IMR-90 (cell line): ENCODE results near the gene ABT1. TPM values are rescaled to one million over a fixed set of nuclear protein-coding genes. Genes with fewer than 3 reads are reported as not detected.

Experiments
- ATAC-seq: fragments of 200-7000 bp; cut with Tn5 transposase; 2 replicates; pipeline ENCODE4 v1.9.1; 2020; ENCODE audit warnings: low read depth, mild to moderate bottlenecking, moderate library complexity
- BruUV-seq: library from RNA; stranded (reverse); fragments of 400-500 nt; replicated peaks from 2 replicates; lab custom pipeline; 2021; lab: Mats Ljungman, UMichigan
- CTCF ChIA-PET: fragments of 300-600 bp; formaldehyde crosslinking; extraction: SDS; loops from one replicate; lab custom pipeline; 2021; ENCODE audit warnings: antibody characterized with exemption; lab: Yijun Ruan, JAX
- POLR2A ChIA-PET: fragments of 300-600 bp; sonication (Branson Sonifier 250); formaldehyde crosslinking; loops from one replicate; lab custom pipeline; 2022; ENCODE audit warnings: antibody characterized with exemption; ENCODE audit not compliant: unreplicated experiment; lab: Charles Lee
- DNase-seq: peaks from one replicate; pipeline ENCODE4 v3.0.0; 2013
- H2AFZ ChIP-seq: replicated peaks from 2 replicates; pipeline ENCODE3; 2013; ENCODE audit warnings: low read length, mild to moderate bottlenecking; ENCODE audit not compliant: poor library complexity
- H2AK5ac ChIP-seq: 2 replicates; pipeline ENCODE4 v1.6.1; 2013; ENCODE audit warnings: low read depth, low read length, inconsistent platforms
- H2AK9ac ChIP-seq: replicated peaks from 2 replicates; pipeline ENCODE3; 2013; ENCODE audit warnings: mild to moderate bottlenecking, low read depth, low read length, moderate library complexity; ENCODE audit not compliant: poor library complexity
- H2BK120ac ChIP-seq: 2 replicates; pipeline ENCODE4 v1.6.1; 2013; ENCODE audit warnings: low read depth, low read length, inconsistent platforms
- H2BK15ac ChIP-seq: 3 replicates; pipeline ENCODE4 v1.6.1; 2013; ENCODE audit warnings: low read depth, low read length, inconsistent platforms
- H2BK20ac ChIP-seq: 2 replicates; pipeline ENCODE4 v1.6.1; 2013; ENCODE audit warnings: low read depth, mild to moderate bottlenecking, inconsistent platforms, low read length, moderate library complexity
- H2BK5ac ChIP-seq: 2 replicates; pipeline ENCODE4 v1.6.1; 2013; ENCODE audit warnings: mild to moderate bottlenecking, low read depth, low read length, inconsistent platforms; ENCODE audit not compliant: poor library complexity, severe bottlenecking
- H3K14ac ChIP-seq: replicated peaks from 2 replicates; pipeline ENCODE4 v1.6.1; 2013; ENCODE audit warnings: low read depth, low read length, inconsistent platforms
- H3K18ac ChIP-seq: 2 replicates; pipeline ENCODE4 v1.6.1; 2013; ENCODE audit warnings: low read depth, low read length, control low read depth
- H3K23ac ChIP-seq: 2 replicates; pipeline ENCODE4 v1.6.1; 2013; ENCODE audit warnings: low read depth, low read length, inconsistent platforms
- H3K27ac ChIP-seq: 2 replicates; pipeline ENCODE4 v1.5.1; 2013; ENCODE audit warnings: mild to moderate bottlenecking, control low read depth, low read length; ENCODE audit not compliant: insufficient read depth
- H3K27me3 ChIP-seq: 2 replicates; pipeline ENCODE4 v1.6.1; 2013; ENCODE audit warnings: low read length; ENCODE audit not compliant: control insufficient read depth, insufficient read depth
- H3K36me3 ChIP-seq: 2 replicates; pipeline ENCODE4 v1.6.1; 2013; ENCODE audit warnings: low read length, mixed read lengths; ENCODE audit not compliant: control insufficient read depth, insufficient read depth
- H3K4ac ChIP-seq: 2 replicates; pipeline ENCODE4 v1.6.1; 2013; ENCODE audit warnings: low read depth, low read length, inconsistent platforms
- H3K4me1 ChIP-seq: 2 replicates; pipeline ENCODE4 v1.6.1; 2013; ENCODE audit warnings: low read length, mixed read lengths; ENCODE audit not compliant: control insufficient read depth, insufficient read depth
- H3K4me2 ChIP-seq: 2 replicates; pipeline ENCODE4 v1.6.1; 2013; ENCODE audit warnings: low read depth, mild to moderate bottlenecking, control low read depth, low read length, moderate library complexity
- H3K4me3 ChIP-seq: 2 replicates; pipeline ENCODE4 v1.5.1; 2013; ENCODE audit warnings: low read depth, mild to moderate bottlenecking, control low read depth, low read length, moderate library complexity; ENCODE audit not compliant: insufficient read depth
- H3K56ac ChIP-seq: 2 replicates; pipeline ENCODE4 v1.6.1; 2013; ENCODE audit warnings: low read length, inconsistent platforms; ENCODE audit not compliant: insufficient read depth; ENCODE audit errors: extremely low read depth
- H3K79me1 ChIP-seq, 2 experiments: 2 replicates each; pipeline ENCODE4 v1.6.1; 2013; ENCODE audit warnings: low read length in 2 of 2, inconsistent platforms in 1 of 2, low read depth in 1 of 2
- H3K9ac ChIP-seq: 2 replicates; pipeline ENCODE4 v1.6.1; 2013; ENCODE audit warnings: low read depth, low read length, control low read depth
- H3K9me1 ChIP-seq: 2 replicates; pipeline ENCODE4 v1.6.1; 2013; ENCODE audit warnings: low read length, inconsistent platforms; ENCODE audit not compliant: insufficient read depth
- H3K9me3 ChIP-seq: 2 replicates; pipeline ENCODE4 v1.6.1; 2013; ENCODE audit warnings: low read length; ENCODE audit not compliant: control insufficient read depth, insufficient read depth
- H4K20me1 ChIP-seq: 2 replicates; pipeline ENCODE4 v1.6.1; 2013; ENCODE audit warnings: low read length, inconsistent platforms; ENCODE audit not compliant: insufficient read depth
- H4K5ac ChIP-seq: 2 replicates; pipeline ENCODE4 v1.6.1; 2013; ENCODE audit warnings: mild to moderate bottlenecking, low read depth, low read length, control low read depth
- H4K8ac ChIP-seq, 2 experiments: 2 replicates each; pipeline ENCODE4 v1.6.1; 2013; ENCODE audit warnings: low read depth in 2 of 2, low read length in 2 of 2, control low read depth in 1 of 2, inconsistent platforms in 1 of 2
- H4K91ac ChIP-seq: 2 replicates; pipeline ENCODE4 v1.6.1; 2013; ENCODE audit warnings: low read depth, low read length, inconsistent platforms; ENCODE audit not compliant: insufficient read depth
- BHLHE40 ChIP-seq: fragments of 150-350 bp; IDR thresholded peaks from 2 replicates; pipeline ENCODE4 v1.6.1; 2016; ENCODE audit warnings: mild to moderate bottlenecking, low read depth, low read length
- CEBPB ChIP-seq: IDR thresholded peaks from 2 replicates; pipeline ENCODE4 v1.6.1; 2012; ENCODE audit warnings: low read depth, low read length, improper control_type of control experiment
- ELK1 ChIP-seq: fragments of 150-350 bp; IDR thresholded peaks from 2 replicates; pipeline ENCODE4 v1.6.1; 2016; ENCODE audit warnings: low read depth, mild to moderate bottlenecking, low read length, moderate library complexity, borderline replicate concordance
- FOS ChIP-seq: fragments of 150-350 bp; IDR thresholded peaks from 2 replicates; pipeline ENCODE4 v1.6.1; 2016; ENCODE audit warnings: low read depth, low read length
- MAFK ChIP-seq: IDR thresholded peaks from 2 replicates; pipeline ENCODE4 v1.6.1; 2012; ENCODE audit warnings: low read depth, low read length, improper control_type of control experiment
- MAZ ChIP-seq: IDR thresholded peaks from 2 replicates; pipeline ENCODE4 v1.6.1; 2012; ENCODE audit warnings: low read depth, mild to moderate bottlenecking, low read length, improper control_type of control experiment, moderate library complexity, borderline replicate concordance
- MXI1 ChIP-seq: IDR thresholded peaks from 2 replicates; pipeline ENCODE4 v1.6.1; 2012; ENCODE audit warnings: low read depth, mild to moderate bottlenecking, low read length, moderate library complexity, borderline replicate concordance
- POLR2A ChIP-seq: IDR thresholded peaks from 2 replicates; pipeline ENCODE4 v1.6.1; 2012; ENCODE audit warnings: mild to moderate bottlenecking, low read depth, low read length
- RAD21 ChIP-seq: IDR thresholded peaks from 2 replicates; pipeline ENCODE4 v1.6.1; 2012; ENCODE audit warnings: low read length, improper control_type of control experiment
- RCOR1 ChIP-seq: IDR thresholded peaks from 2 replicates; pipeline ENCODE4 v1.6.1; 2012; ENCODE audit warnings: mild to moderate bottlenecking, low read length, improper control_type of control experiment; ENCODE audit not compliant: insufficient replicate concordance
- RFX5 ChIP-seq: IDR thresholded peaks from 2 replicates; pipeline ENCODE4 v1.8.0; 2012; ENCODE audit warnings: low read depth, mild to moderate bottlenecking, low read length, moderate library complexity
- USF2 ChIP-seq: fragments of 150-350 bp; IDR thresholded peaks from 2 replicates; pipeline ENCODE4 v1.6.1; 2017; ENCODE audit warnings: mild to moderate bottlenecking, antibody characterized with exemption, low read length, low read depth
- WGBS, 2 experiments: methylation state at CpG; one replicate each; pipeline versions ENCODE4 v1.1.5 to v1.1.7; 2013; ENCODE audit warnings: missing lambda C conversion rate in 2 of 2; ENCODE audit not compliant: insufficient read length in 1 of 2; ENCODE audit errors: extremely low coverage in 2 of 2; 5-methylcytosine and 5-hydroxymethylcytosine counted together
- dilution Hi-C: fragments of 300-500 bp; cut with HindIII; formaldehyde crosslinking; loops from one replicate; pipeline ENCODE4 v1.14.3; 2018; ENCODE audit warnings: low sequenced_read_pairs; ENCODE audit not compliant: unreplicated experiment
- in situ Hi-C: fragments of 300-500 bp; cut with MboI; formaldehyde crosslinking; loops from 3 replicates; pipeline ENCODE4 v1.14.3; 2019; ENCODE audit warnings: low sequenced_read_pairs, inconsistent platforms, mixed read lengths
- intact Hi-C: fragments of 100-400 bp; cut with micrococcal nuclease; formaldehyde crosslinking; loops from 2 replicates; pipeline ENCODE4 v1.10.0; 2022
- polyA plus RNA-seq, 3 experiments: library from polyadenylated mRNA; depleted of rRNA; stranded (reverse); fragments of >200 nt; gene quantifications; 2 replicates each; pipeline ENCODE4 v1.2.3, GENCODE V29; 2012; ENCODE audit warnings: low replicate concordance in 1 of 3
- total RNA-seq: library from RNA; depleted of rRNA; stranded (reverse); fragments of >200 nt; gene quantifications from 2 replicates; pipeline ENCODE4 v1.2.3, GENCODE V29; 2012
- TF ChIP-seq, protein P1 (sequence below): conservative IDR thresholded peaks from 2 replicates; pipeline ENCODE4 v1.5.1; 2012; ENCODE audit warnings: mild to moderate bottlenecking, low read depth, low read length, improper control_type of control experiment

ABT1 gene
- total and polyA plus RNA-seq, 2 of the 4 experiments (the other 2 are of a cell fraction) = 15.2 to 15.4 TPM

- H3K9me1 ChIP-seq = no peaks in the 10 kb centered on the region
- H2BK5ac ChIP-seq = no peak overlapping the region
- ChIA-PET CTCF (no interaction called here), POLR2A (no interaction called here)
- H2BK15ac ChIP-seq = no peak overlapping the region
- no peak overlapping the region for H3K4me3 ChIP-seq
- intact Hi-C loops = no loop called here
- TF ChIP-seq MAZ (no peak), RCOR1 (no peak), CEBPB (no peak), RAD21 (no peak), ELK1 (no peak), RFX5 (no peak), POLR2A (no peak), USF2 (no peak), FOS (no peak), BHLHE40 (no peak), MXI1 (no peak), MAFK (no peak)
- TF ChIP-seq, protein P1, sequence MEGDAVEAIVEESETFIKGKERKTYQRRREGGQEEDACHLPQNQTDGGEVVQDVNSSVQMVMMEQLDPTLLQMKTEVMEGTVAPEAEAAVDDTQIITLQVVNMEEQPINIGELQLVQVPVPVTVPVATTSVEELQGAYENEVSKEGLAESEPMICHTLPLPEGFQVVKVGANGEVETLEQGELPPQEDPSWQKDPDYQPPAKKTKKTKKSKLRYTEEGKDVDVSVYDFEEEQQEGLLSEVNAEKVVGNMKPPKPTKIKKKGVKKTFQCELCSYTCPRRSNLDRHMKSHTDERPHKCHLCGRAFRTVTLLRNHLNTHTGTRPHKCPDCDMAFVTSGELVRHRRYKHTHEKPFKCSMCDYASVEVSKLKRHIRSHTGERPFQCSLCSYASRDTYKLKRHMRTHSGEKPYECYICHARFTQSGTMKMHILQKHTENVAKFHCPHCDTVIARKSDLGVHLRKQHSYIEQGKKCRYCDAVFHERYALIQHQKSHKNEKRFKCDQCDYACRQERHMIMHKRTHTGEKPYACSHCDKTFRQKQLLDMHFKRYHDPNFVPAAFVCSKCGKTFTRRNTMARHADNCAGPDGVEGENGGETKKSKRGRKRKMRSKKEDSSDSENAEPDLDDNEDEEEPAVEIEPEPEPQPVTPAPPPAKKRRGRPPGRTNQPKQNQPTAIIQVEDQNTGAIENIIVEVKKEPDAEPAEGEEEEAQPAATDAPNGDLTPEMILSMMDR = no peak
- H4K8ac ChIP-seq = no peak overlapping the region
- no peaks in the 10 kb centered on the region for H3K4me1 ChIP-seq
- no peak for ATAC-seq
- H3K79me1 ChIP-seq = peaks cover 4 to 14% of the 10 kb centered on the region in 2 experiments; a peak in 3 of 4 replicates
- no peak overlapping the region for H2AK5ac ChIP-seq
- H3K56ac ChIP-seq = no peak overlapping the region
- no peak overlapping the region for H3K9ac ChIP-seq
- H2AK9ac ChIP-seq = no peak overlapping the region
- no peak overlapping the region for H2BK20ac ChIP-seq
- no peak overlapping the region for H3K4ac ChIP-seq
- in situ Hi-C loops = no loop called here
- H3K18ac ChIP-seq = no peak overlapping the region
- no peak overlapping the region for H3K27ac ChIP-seq
- no peak overlapping the region for H3K14ac ChIP-seq
- H3K4me2 ChIP-seq = no peak overlapping the region
- H4K20me1 ChIP-seq = peaks cover 4% of the 10 kb centered on the region; the same call in 1 of the 2 replicates
- H3K36me3 ChIP-seq = peaks cover 41% of the 10 kb centered on the region
- H3K23ac ChIP-seq = no peak overlapping the region
- H2BK120ac ChIP-seq = no peak overlapping the region
- no CpG with 5 or more reads among the region's 2 CpGs for WGBS, 2 experiments
- no TSS peak for BruUV-seq
- no peak overlapping the region for H2AFZ ChIP-seq
- peaks cover 33% of the 10 kb centered on the region for H3K9me3 ChIP-seq
- H4K5ac ChIP-seq = no peak overlapping the region
- no peaks in the 10 kb centered on the region for H3K27me3 ChIP-seq
- dilution Hi-C loops = no loop called here
- no peak for DNase-seq
- no peak overlapping the region for H4K91ac ChIP-seq
These were observed 44.1 kb downstream of the ABT1 start for GRCh38 chr6:26640806-26641205.
